ENCODE measurements around the gene IZUMO4. TPM values are rescaled to one million over a fixed set of nuclear protein-coding genes. Genes with fewer than 3 reads are reported as not detected.

The IZUMO4 gene
- total RNA-seq, 1 donor = 2.2 TPM

DNA sequence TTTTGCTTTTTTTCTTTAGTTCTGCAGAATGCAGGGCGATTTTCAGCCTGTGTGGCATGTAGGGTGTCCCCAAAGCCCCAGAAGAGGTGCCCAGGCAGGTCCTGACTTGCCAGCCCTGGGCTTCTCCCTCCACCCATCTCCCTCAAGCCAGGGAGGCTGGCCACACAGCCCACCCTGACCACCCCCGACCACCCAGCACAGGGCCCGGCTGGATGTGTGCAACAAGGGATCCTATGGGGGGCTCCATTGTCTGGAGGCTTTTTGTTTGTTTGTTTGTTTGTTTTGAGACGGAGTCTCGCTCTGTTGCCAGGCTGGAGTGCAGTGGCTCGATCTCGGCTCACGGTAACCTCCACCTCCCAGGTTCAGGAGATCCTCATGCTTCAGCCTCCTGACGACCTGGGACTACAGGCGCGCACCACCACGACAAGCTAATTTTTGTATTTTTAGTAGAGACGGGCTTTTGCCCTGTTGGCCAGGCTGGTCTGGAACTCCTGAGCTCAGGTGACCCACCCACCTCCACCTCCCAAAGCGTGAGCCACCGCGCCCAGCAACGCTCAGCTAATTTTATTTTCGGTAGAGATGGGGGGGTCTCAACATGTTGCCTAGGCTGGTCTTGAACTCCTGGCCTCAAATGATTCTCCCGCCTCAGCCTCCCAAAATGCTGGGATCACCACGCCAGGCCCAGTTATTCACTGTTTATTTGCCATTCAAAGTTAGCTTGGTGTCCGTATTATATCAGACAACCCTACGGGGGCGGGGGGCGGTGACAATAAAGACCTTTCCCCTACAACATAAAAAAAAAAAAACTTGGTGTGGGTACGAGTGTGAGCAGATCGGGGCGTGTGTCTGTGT is 37.9 kb upstream of the IZUMO4 start:
- no peak for DNase-seq (ENCODE audit: low read depth in 2 of 3, low spot score in 2 of 3)

DNA sequence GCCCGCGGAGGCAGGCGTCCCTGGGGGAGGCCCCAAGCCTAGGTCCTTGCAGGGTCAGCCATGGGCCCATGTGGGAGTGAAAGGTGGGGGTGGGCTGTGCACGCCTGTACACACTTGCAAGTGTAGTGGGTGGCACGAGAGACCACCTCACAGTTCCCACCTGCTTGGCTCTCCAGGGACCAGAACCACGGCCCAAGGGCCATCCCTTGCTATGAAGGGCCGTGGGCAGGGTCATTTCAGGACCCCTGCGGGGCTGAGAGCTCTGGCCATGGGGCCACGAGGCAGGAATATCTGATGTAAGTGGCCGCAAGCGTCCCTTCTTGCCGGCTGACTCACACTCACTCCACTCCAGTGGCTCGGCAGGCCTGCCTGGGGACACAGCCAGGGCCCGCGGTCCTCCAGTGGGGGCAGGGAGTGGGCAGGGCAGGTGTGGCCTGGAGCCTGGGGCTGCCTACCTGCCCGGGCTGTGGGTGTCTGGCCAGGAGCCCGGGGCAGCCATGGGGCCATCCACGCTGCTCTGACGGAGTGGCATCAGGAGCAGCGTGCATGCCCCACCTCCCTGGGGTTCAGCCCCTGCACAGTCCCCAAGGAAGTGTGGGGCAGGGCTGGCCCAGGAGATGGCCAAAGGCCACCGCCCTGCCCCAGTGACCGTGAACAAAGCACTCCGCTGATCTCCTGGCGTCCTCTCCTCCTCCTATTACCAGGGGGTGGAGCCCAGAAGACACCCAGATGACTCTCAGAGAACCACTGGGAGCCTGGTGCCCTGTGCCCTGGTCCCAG is 37.1 kb upstream of the IZUMO4 start:
- DNase-seq (ENCODE audit: low read depth in 2 of 3, low spot score in 2 of 3) = no peak

DNA sequence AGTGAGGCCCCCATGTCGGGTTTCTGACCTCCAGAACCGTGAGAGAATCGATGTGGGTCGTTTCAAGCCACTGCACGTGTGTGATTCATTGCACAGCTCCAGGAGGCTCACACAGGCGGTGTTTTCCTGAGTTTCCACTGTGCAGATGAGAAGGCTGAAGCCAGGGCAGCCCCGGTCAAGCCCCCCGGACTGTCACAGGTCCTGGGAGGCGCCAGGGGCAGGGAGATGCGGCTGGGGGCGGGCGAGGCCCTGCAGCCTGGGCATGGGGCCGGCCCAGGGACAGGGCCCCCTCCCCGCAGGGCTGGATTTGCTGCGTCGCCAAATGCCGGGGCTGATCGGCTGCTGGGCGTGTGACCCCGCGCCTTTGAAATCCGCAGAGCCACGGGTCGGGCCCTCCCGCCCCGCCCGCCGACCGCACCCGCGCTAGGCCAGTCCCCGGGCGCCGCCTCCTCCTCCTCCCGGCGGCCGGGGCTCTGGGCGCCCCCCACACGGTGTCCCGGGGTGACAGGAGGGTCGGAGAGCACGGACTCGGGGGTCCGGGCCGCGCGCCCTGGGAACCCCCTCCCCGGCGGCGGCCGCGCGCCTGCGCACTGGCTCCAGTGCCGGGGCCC is 35.7 kb upstream of the IZUMO4 start:
- peak in 2 of 3 donors; percentile 44 to 74 for DNase-seq (ENCODE audit: low read depth in 2 of 3, low spot score in 2 of 3)

DNA sequence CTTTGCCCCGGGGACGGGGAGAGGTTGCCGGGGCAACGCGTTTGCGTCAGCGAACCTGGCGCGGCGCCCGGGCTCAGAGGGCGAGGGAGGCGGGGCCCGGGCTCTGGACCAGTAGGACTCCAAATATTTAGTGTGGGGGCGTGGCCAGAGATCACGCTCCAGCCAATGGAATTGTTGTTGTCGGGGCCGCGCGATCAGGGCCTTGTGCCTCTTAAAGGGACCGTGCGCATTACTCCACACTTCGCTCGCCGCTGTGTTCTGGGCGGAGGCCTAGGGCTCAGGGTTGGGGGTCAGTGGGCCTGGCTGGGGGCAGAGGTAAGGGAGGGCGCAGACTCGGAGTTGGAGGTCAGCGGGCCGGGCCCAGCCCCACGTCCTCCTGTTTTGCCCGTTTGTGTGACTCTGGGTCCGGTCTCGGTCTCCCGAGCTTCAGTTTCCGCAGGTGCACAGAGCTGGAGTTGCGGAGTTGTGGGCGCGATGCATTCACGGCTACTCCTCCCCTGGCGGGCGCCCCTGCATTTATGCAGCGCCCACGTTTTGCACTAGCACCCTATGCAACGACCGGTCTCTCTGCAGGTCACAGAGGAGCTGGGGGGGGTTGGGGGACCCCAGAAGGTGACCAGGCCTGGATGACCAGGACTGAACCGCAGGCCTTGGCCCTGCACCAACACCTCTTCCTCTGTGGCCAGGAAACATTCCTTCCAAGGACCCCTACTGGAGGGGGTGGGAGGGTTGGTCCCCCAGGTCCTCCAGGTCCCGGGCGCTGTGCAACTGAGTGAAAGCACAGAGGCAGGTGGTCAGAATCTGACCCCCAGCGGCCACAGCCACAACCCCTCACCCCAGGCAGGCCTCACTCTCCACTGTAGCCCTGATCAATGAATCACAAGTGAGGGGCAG is 35.0 kb upstream of the IZUMO4 start:
- DNase-seq (ENCODE audit: low read depth in 2 of 3, low spot score in 2 of 3) = peak; percentile 98 to 100 (median 99)

DNA sequence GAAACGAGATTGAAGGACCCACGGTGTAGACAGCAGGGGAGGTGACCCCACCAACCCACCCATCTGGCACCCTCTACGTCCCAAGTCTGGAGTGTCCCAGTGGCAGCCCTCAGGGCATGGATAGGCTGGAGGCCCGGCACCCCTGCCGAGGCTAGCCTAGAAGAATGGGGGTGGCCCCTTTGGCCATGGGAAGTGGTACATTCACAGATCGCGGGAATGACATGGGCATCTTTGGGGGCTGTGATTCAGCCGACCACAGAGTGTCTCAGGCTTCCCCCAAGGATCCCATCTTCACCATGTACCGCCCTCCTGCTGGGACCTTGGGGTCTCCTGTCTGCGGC is 34.4 kb upstream of the IZUMO4 start:
- DNase-seq (ENCODE audit: low read depth in 2 of 3, low spot score in 2 of 3) = no peak

DNA sequence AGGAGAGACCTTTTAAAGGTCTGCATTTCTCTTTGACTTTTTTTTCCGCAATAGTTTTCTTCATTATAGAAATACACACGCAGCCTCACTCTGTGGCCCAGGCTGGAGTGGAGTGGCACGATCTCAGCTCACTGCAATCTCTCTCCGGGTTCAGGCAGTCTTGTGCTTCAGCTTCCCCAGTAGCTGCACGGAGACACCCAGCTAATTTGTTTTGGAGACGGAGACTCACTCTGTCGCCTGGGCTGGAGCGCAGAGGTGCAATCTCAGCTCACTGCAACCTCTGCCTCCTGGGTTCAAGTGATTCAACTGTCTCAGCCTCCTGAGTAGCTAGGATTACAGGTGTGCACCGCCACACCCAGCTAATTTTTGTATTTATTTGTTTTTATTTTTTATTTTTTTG is 33.9 kb upstream of the IZUMO4 start:
- DNase-seq (ENCODE audit: low read depth in 2 of 3, low spot score in 2 of 3) = no peak

DNA sequence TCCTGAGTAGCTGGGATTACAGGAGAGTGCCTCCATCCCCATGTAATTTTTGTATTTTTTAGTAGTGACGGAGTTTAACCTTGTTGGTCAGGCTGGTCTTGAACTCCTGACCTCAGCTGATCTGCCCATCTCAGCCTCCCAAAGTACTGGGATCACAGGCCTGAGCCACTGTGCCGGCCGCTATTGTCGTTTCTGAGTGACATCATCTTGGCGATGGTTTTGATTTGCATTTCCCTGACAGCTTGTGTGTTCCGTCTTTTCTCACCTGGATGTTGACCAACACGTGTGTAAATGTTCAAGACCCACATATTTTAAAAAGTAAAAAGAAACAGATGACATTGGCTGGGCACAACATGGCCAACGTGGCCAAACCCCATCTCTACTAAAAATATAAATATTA is 32.9 kb upstream of the IZUMO4 start:
- DNase-seq (ENCODE audit: low read depth in 2 of 3, low spot score in 2 of 3) = no peak

DNA sequence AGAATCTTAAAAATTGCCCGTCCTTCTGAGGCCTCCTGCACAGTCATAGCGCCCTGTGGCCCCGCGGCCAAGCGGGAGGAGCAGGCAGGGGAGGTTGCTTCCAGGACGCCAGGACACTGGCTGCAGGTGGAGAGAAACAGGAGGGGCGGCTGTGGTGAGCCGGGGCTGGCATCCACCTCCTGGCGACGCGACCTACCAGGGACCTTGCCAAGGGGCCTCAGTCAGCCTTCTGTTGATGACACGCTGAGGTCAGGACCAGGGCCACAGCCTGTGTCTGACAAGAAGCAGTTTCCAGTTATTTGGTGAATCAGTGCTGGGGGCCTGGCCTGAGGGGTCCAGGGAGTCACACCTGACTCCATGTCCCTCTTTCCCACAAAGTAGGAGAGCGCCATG is 32.3 kb upstream of the IZUMO4 start:
- no peak for DNase-seq (ENCODE audit: low read depth in 2 of 3, low spot score in 2 of 3)

DNA sequence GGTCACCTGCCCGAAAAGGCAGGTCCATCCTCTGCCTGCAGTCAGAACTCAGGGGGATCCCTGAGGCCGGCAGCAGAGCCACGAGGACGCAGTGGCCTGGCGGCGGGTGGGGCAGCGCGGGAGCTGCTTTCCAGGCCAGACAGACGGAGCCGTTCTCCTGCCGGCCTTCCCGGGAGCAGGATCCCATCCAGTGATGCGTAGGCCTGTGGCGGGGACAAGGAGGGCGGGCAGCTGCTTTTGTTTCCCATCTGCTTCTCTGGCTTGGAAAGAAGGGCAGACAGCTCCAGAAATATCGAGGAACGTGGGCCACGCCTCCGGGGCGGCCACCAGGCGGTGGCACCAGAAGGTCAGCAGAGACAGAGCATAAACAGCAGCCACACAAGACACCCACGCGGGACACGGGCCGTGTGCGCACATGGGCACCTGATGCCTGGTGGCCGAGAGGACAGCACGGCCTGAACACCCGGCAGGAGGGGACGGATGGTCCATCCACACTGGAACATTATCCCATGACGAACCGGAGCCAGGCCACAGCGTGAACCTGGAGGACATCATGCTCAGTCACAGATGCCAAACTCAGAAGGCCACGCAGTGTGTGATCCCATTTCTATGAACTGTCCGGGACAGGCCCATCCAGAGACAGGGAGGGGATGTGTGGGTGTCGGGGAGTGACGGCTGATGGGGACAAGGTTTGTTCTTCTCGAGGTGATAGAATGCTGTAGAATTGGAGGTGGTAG is 31.8 kb upstream of the IZUMO4 start:
- DNase-seq (ENCODE audit: low read depth in 2 of 3, low spot score in 2 of 3) = no peak

DNA sequence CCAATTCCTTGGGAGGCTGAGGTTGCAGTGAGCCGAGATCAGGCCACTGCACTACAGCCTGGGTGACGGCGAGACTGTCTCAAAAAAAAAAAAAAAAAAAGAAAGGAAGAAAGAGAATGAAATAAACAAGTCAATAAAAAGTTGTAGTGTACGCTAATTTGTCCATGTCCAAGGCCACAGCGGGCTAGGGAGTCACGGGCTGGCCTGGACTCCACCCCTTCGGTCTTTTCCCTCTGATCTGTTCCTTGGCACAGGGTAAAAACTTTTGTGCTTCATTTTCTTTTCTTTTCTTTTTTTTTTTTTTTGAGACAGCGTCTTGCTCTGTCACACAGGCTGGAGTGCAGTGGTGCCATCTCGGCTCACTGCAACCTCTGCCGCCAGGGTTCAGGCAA is 26.3 kb upstream of the IZUMO4 start:
- DNase-seq (ENCODE audit: low read depth in 2 of 3, low spot score in 2 of 3) = no peak

DNA sequence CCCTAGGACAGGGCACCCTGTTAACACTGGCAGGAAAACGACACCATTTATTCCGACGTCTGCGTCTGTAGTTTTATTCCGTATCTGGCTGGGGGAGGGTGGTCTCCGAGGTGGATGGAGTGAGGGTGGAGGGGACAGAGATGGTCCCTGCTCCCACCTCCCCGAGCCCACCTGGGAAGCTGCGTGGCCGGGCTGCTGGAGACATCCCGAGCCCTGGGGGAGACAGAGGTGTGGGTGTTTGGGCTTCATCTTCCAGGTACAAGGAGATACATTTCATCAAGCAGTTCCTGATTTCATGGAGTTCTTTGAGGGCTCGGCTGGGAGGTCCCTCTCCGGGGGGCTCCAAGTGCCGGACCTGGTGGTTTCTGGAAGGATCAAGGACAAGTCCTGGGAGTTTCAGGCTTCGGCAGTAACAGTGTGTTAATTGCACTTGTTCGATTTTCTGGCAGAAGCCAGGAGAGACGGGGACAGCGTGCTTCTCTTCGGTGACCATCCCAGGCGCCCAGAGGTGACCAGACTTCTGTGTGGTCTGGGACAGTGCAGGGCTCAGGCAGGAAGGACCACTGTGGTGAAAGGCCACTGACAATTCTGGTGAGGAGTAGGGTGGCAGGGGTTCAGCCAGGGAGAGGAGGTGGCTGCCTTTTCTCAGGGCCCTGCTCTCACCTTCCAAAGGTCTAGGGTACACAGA is 25.6 kb upstream of the IZUMO4 start:
- DNase-seq (ENCODE audit: low read depth in 2 of 3, low spot score in 2 of 3) = no peak

DNA sequence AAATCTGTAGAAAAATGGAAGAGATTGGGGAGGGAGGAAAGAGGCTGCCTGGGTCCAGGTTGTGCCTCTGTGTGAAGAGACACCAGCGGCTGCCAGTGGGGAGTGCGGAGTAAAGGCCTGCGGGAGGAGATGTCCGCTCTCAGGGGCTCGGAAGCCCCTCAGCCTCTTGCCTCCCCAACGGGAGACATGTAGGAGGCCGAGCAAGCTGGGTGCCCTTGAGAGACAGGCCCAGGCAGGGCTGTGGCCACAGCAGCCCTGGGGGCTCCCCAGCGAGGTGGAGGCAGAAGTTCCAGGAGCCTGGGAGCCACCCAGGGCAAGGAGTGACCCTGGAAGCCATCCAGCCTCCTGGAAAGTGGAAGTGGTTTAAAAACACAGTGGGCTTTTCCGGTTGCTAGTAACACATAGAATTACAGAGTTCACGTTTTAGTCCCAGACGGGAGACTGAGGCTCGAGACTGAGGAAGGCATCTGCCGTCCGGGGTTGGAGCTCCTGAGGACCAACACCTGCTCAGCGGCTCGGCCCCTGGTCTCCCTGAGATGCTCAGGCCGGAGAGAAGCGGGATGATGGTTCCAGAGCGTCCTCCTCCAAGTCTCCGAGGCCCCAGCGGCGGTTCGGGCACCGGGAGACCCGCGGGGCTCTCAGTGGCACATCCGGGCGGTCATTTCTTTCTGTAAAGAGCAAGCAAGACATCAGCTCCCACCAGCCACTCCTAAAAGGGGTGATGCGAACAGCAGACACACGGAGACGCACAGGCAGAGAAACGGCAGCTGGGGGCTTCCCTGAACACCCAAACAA is 23.8 kb upstream of the IZUMO4 start:
- DNase-seq (ENCODE audit: low read depth in 2 of 3, low spot score in 2 of 3) = no peak

DNA sequence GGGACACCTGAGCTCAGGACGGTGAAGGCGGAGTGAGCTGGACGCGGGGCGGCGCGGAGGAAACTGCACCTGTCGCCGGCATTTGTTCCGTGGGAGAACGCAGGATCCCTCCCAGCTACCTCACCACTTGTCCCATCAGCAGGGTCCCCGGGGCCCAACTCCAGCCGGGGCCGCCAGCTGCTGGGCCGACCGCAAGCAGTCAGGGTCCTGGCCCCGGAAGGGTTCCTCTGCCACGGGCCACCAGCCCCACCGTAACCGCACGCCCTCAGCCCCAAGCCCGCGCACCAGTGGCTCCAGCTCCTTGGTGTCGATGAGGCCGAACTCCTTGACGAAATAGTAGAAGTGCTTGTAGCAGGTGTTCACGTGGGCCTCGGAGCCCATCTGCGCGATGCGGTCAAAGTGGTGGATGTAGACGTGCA is 20.2 kb upstream of the IZUMO4 start:
- no peak for DNase-seq (ENCODE audit: low read depth in 2 of 3, low spot score in 2 of 3)

DNA sequence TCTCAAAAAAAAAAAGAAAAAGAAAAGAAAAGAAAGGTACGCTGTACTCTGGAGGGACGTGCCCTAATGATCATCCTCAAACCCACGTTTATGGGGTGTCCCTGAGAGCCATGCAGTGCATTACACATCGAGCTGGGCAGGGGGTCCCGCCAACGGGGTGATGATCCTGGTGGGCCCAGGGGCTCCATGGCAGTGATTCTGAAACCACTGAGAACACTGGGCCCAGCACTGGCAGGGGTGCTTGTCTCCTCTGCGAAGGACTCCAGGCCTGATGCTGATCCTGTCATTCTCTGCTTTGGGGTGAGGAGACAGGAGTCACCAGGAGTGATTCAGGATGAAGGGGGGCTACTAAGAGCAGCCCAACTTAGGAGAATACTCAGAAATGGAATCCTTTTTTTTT is 19.3 kb upstream of the IZUMO4 start:
- DNase-seq (ENCODE audit: low read depth in 2 of 3, low spot score in 2 of 3) = no peak

DNA sequence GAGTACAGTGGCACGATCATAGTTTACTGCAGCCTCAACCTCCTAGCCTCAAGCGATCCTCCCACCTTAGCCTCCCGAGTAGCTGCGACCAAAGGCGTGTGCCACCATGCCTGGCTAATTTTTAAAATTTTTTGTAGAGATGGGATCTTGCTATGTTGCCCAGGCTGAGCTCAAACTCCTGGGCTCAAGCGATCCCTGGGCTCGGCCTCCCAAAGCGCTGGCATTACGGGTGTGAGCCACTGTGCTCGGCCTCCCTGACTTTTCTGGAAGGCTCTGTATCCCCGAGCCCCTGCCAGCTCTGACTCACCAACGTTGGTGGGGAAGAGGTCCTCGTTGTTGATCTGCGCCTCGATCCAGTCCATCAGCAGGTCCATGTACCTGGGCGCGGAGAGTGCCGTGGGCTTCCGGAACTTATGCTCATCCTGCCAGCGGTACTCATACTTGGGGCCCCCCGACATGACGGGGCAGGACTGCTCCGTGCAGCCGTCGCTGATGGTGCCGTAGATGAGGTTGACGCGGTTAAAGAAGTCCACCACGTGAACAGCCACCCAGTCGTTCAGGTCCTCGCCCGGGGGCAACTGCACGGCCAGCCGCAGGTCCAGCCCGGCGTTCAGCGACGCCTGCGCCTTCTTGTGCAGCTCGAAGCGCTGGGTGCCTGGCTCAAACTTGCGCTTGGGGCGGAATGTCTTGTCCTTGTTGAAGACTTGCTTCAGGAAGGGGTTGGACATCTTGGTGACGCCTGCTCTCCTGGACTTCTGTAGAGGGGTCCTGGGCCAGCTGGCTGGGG is 18.7 kb upstream of the IZUMO4 start:
- no peak for DNase-seq (ENCODE audit: low read depth in 2 of 3, low spot score in 2 of 3)

DNA sequence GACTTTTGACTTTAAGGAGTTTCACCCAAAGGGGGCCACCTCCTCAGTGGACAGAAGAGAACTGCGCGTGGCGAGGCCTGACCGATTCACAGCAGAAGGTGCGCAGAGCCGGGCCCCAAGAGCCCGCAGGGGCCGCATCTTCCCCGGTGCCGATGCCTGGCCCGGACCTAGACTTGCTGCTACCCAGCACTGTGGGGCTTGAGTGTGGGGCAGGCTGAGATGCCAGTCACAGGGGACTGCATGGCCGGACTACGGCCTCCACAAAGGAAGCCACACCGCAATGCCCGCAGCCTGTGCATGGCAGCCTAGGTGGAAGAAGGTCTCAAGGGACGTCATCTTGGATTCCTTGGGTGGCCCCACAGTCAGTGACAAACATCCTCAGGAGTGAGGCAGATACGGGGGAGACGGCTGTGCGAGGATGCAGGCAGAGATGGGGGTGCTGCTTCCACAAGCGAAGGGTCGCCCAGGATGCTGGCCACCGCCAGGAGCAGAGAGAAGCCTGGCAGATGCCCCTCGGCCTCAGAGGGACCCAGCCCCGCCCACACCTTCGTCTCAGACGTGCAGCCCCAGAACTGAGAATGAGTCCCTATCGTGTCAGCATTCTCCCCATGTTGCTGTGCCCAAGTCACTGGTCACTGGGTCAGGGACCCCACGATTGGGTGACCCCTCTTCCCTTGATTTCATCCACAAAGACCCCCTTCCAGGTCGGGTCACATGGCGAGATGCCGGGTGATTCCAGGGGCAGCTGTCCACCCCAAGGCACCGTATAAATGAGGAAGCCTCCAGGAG is 17.4 kb upstream of the IZUMO4 start:
- DNase-seq (ENCODE audit: low read depth in 2 of 3, low spot score in 2 of 3) = no peak

DNA sequence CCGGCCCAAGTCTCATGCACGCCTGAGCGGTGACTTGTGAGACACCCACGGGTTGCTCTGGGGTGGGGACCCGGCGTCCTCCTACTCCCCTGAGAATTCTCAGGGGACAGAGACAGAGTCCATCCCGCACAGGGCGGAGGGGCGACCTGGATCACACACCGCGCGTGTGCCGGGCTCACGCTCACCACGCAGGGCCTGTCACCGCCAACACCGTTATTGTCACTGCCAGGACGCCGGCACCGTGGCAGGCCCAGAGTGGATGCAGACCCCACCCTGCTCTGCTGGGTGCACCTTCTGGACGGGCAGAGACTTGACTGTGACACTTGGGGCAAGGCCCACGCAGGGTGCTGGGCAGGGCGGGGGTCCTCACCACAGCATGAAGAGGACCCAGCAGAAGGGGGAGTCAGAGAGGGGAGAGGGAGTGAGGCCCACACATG is 16.8 kb upstream of the IZUMO4 start:
- no peak for DNase-seq (ENCODE audit: low read depth in 2 of 3, low spot score in 2 of 3)

All from hematopoietic multipotent progenitor cell (in vitro differentiated cells).